H1 (cell line): ENCODE results near the gene TBKBP1. TPM values are rescaled to one million over a fixed set of nuclear protein-coding genes. Genes with fewer than 3 reads are reported as not detected.
A peak's percentile ranks its signal among the peaks of the same experiment; 100 is the strongest.

Experiments used
- CTCF ChIA-PET: fragments of 300-600 bp; sonication (Branson Sonifier 250); formaldehyde crosslinking; loops from one replicate; lab custom pipeline; 2021; ENCODE audit not compliant: partially characterized antibody; lab: Charles Lee
- POLR2A ChIA-PET: fragments of 300-600 bp; sonication (Branson Sonifier 250); formaldehyde crosslinking; loops from one replicate; lab custom pipeline; 2021; ENCODE audit warnings: inconsistent platforms; ENCODE audit not compliant: partially characterized antibody; lab: Charles Lee
- DNase-seq, 2 experiments: peaks; one replicate each; pipeline versions ENCODE4 v3.0.0 to v3.0.0-alpha.2; 2010 to 2022; ENCODE audit warnings: low spot score in 2 of 2, low read depth in 1 of 2, mixed read lengths in 1 of 2
- FAIRE-seq: peaks from 2 replicates; lab custom pipeline; 2011; peaks lifted over from hg19 to GRCh38; lab: Jason Lieb, UNC
- H2AFZ ChIP-seq: 2 replicates; pipeline ENCODE4 v1.8.1; 2012; ENCODE audit warnings: low read length, inconsistent platforms
- H2AK5ac ChIP-seq: 2 replicates; pipeline ENCODE4 v1.6.1; 2013; ENCODE audit warnings: low read depth, low read length
- H2BK120ac ChIP-seq: replicated peaks from 2 replicates; pipeline ENCODE3; 2013; ENCODE audit warnings: low read depth, low read length, inconsistent platforms
- H2BK12ac ChIP-seq: 2 replicates; pipeline ENCODE4 v1.6.1; 2013; ENCODE audit warnings: low read depth, low read length
- H2BK15ac ChIP-seq: 2 replicates; pipeline ENCODE4 v1.6.1; 2013; ENCODE audit warnings: low read length
- H2BK20ac ChIP-seq: 2 replicates; pipeline ENCODE4 v1.6.1; 2013; ENCODE audit warnings: low read length
- H2BK5ac ChIP-seq: 2 replicates; pipeline ENCODE4 v1.6.1; 2013; ENCODE audit warnings: low read depth, low read length
- H3K14ac ChIP-seq: 2 replicates; pipeline ENCODE4 v1.6.1; 2013; ENCODE audit warnings: inconsistent platforms; ENCODE audit not compliant: insufficient read length
- H3K18ac ChIP-seq: 2 replicates; pipeline ENCODE4 v1.6.1; 2013; ENCODE audit warnings: low read length; ENCODE audit errors: extremely low read depth
- H3K23ac ChIP-seq: 2 replicates; pipeline ENCODE4 v1.6.1; 2013; ENCODE audit warnings: inconsistent platforms; ENCODE audit not compliant: insufficient read length
- H3K23me2 ChIP-seq: 2 replicates; pipeline ENCODE4 v1.6.1; 2013; ENCODE audit warnings: low read depth, low read length
- H3K27ac ChIP-seq: 2 replicates; pipeline ENCODE4 v1.6.1; 2011; ENCODE audit warnings: low read depth, low read length, inconsistent platforms
- H3K27me3 ChIP-seq, 4 experiments: replicated peaks in 1 of 4; 1 replicate in 1 of 4; 2 replicates in 3 of 4; pipeline versions ENCODE4 v1.6.1 to v1.8.1; 2011 to 2013; ENCODE audit warnings: low read length in 3 of 4, mild to moderate bottlenecking in 3 of 4, inconsistent platforms in 2 of 4, mixed read lengths in 2 of 4, moderate library complexity in 1 of 4; ENCODE audit not compliant: control insufficient read depth in 3 of 4, insufficient read depth in 3 of 4; ENCODE audit errors: extremely low read depth in 1 of 4
- H3K36me3 ChIP-seq, 4 experiments: 2 replicates each; pipeline versions ENCODE4 v1.6.1 to v1.8.1; 2011 to 2013; ENCODE audit warnings: mild to moderate bottlenecking in 4 of 4, low read length in 3 of 4, moderate library complexity in 2 of 4, control low read depth in 1 of 4, inconsistent platforms in 1 of 4; ENCODE audit not compliant: insufficient read depth in 4 of 4, control insufficient read depth in 2 of 4
- H3K4ac ChIP-seq: replicated peaks from 2 replicates; pipeline ENCODE3; 2013; ENCODE audit warnings: low read length, low read depth, mixed read lengths, inconsistent platforms; ENCODE audit not compliant: insufficient read length
- H3K4me1 ChIP-seq, 4 experiments: replicated peaks in 1 of 4; 1 replicate in 1 of 4; 2 replicates in 3 of 4; pipeline versions ENCODE4 v1.6.1 to v1.8.1; 2011 to 2013; ENCODE audit warnings: low read length in 3 of 4, inconsistent platforms in 2 of 4, mixed read lengths in 1 of 4; ENCODE audit not compliant: insufficient read depth in 4 of 4, control insufficient read depth in 3 of 4
- H3K4me2 ChIP-seq, 2 experiments: 2 replicates each; pipeline versions ENCODE4 v1.6.1 to v1.8.1; 2011 to 2013; ENCODE audit warnings: low read depth in 2 of 2, low read length in 2 of 2, control low read depth in 1 of 2, inconsistent platforms in 1 of 2, mild to moderate bottlenecking in 1 of 2; ENCODE audit not compliant: insufficient read depth in 1 of 2
- H3K4me3 ChIP-seq, 4 experiments: fragments of 200-600, 300-600 bp in 1 of 4; sonication (generic), shearing (Covaris generic), sonication (Bioruptor Twin) in 1 of 4; 2 replicates each; pipeline versions ENCODE4 v1.5.1 to v1.8.1; 2011 to 2016; ENCODE audit warnings: low read length in 4 of 4, low read depth in 3 of 4, control low read depth in 2 of 4, inconsistent platforms in 2 of 4, mild to moderate bottlenecking in 2 of 4, mixed read lengths in 1 of 4, moderate library complexity in 1 of 4; ENCODE audit not compliant: insufficient read depth in 2 of 4; ENCODE audit errors: extremely low read depth in 1 of 4
- H3K56ac ChIP-seq: replicated peaks from 2 replicates; pipeline ENCODE3; 2013; ENCODE audit warnings: low read depth, mild to moderate bottlenecking, mixed read lengths, low read length, inconsistent platforms; ENCODE audit not compliant: insufficient read length
- H3K79me1 ChIP-seq: 2 replicates; pipeline ENCODE4 v1.6.1; 2013; ENCODE audit warnings: low read depth, low read length, control low read depth
- H3K79me2 ChIP-seq, 2 experiments: 2 replicates each; pipeline versions ENCODE4 v1.6.1 to v1.8.1; 2012 to 2013; ENCODE audit warnings: low read length in 2 of 2, mild to moderate bottlenecking in 2 of 2, inconsistent platforms in 1 of 2; ENCODE audit not compliant: insufficient read depth in 2 of 2, control insufficient read depth in 1 of 2
- H3K9ac ChIP-seq, 4 experiments: replicated peaks in 1 of 4; 1 replicate in 1 of 4; 2 replicates in 3 of 4; pipeline versions ENCODE4 v1.6.1 to v1.8.1; 2011 to 2013; ENCODE audit warnings: low read depth in 3 of 4, low read length in 3 of 4, control low read depth in 2 of 4, mild to moderate bottlenecking in 2 of 4, moderate library complexity in 2 of 4, inconsistent platforms in 1 of 4; ENCODE audit errors: extremely low read depth in 1 of 4
- H3K9me3 ChIP-seq, 2 experiments: 2 replicates each; pipeline versions ENCODE4 v1.6.1 to v1.8.1; 2012 to 2013; ENCODE audit warnings: mild to moderate bottlenecking in 2 of 2, moderate library complexity in 2 of 2, control low read depth in 1 of 2, inconsistent platforms in 1 of 2, low read depth in 1 of 2, low read length in 1 of 2, mixed read lengths in 1 of 2; ENCODE audit not compliant: insufficient read depth in 2 of 2
- H4K20me1 ChIP-seq, 2 experiments: replicated peaks in 1 of 2; 2 replicates each; pipeline versions ENCODE3 to v1.8.1; 2011 to 2013; ENCODE audit warnings: inconsistent platforms in 2 of 2, low read length in 2 of 2, mild to moderate bottlenecking in 1 of 2; ENCODE audit not compliant: insufficient read depth in 2 of 2, control insufficient read depth in 1 of 2
- H4K5ac ChIP-seq: 2 replicates; pipeline ENCODE4 v1.6.1; 2013; ENCODE audit warnings: low read length, low read depth, mixed read lengths, inconsistent platforms; ENCODE audit not compliant: insufficient read length
- H4K8ac ChIP-seq: 2 replicates; pipeline ENCODE4 v1.8.0; 2013; ENCODE audit warnings: mild to moderate bottlenecking, moderate library complexity, low read length, inconsistent platforms; ENCODE audit not compliant: insufficient read depth; ENCODE audit errors: extremely low read depth
- H4K91ac ChIP-seq: replicated peaks from 2 replicates; pipeline ENCODE3; 2013; ENCODE audit warnings: low read length, mixed read lengths, inconsistent platforms; ENCODE audit not compliant: insufficient read length
- WGBS, 2 experiments: shearing (Covaris generic) in 1 of 2; methylation state at CpG; one replicate each; pipeline versions ENCODE4 v1.1.6 to v1.1.7; 2013 to 2015; ENCODE audit warnings: low lambda C conversion rate in 2 of 2, mixed read lengths in 2 of 2, inconsistent platforms in 1 of 2, low coverage in 1 of 2, missing lambda C conversion rate in 1 of 2; ENCODE audit not compliant: insufficient replicate concordance in 2 of 2, insufficient coverage in 1 of 2, insufficient read length in 1 of 2; ENCODE audit errors: extremely low coverage in 1 of 2, missing lambda C conversion rate in 1 of 2; 5-methylcytosine and 5-hydroxymethylcytosine counted together
- polyA plus RNA-seq, 7 experiments: library from polyadenylated mRNA; depleted of rRNA in 3 of 7; stranded (reverse) in 5 of 7; unstranded in 2 of 7; fragments of >200 nt in 5 of 7; fragments of 200-250 nt in 2 of 7; gene quantifications; 1 replicate in 5 of 7; 2 replicates in 1 of 7; 4 replicates in 1 of 7; pipeline versions ENCODE4 v1.2.1 to v1.2.3, GENCODE V29; 2011 to 2013; ENCODE audit warnings: missing spikeins in 2 of 7, mixed read lengths in 2 of 7
- total RNA-seq: library from RNA; stranded (reverse); fragmentation: NEBNext Ultra II Directional; extraction: Animal tissue kit (Norgen Biotek cat#: 25700); gene quantifications from 2 replicates; pipeline ENCODE4 v1.2.1, GENCODE V29; 2021
- TF ChIP-seq, protein P1 (sequence below): IDR thresholded peaks from 2 replicates; pipeline ENCODE4 v1.6.1; 2011; ENCODE audit warnings: low read depth, mild to moderate bottlenecking, low read length; ENCODE audit not compliant: insufficient read depth

TBKBP1 gene
- total and polyA plus RNA-seq, 2 of the 8 experiments (the other 6 are each of a cell fraction or from before 2014, with no cell fraction given): 6.3 to 15.1 TPM

DNA sequence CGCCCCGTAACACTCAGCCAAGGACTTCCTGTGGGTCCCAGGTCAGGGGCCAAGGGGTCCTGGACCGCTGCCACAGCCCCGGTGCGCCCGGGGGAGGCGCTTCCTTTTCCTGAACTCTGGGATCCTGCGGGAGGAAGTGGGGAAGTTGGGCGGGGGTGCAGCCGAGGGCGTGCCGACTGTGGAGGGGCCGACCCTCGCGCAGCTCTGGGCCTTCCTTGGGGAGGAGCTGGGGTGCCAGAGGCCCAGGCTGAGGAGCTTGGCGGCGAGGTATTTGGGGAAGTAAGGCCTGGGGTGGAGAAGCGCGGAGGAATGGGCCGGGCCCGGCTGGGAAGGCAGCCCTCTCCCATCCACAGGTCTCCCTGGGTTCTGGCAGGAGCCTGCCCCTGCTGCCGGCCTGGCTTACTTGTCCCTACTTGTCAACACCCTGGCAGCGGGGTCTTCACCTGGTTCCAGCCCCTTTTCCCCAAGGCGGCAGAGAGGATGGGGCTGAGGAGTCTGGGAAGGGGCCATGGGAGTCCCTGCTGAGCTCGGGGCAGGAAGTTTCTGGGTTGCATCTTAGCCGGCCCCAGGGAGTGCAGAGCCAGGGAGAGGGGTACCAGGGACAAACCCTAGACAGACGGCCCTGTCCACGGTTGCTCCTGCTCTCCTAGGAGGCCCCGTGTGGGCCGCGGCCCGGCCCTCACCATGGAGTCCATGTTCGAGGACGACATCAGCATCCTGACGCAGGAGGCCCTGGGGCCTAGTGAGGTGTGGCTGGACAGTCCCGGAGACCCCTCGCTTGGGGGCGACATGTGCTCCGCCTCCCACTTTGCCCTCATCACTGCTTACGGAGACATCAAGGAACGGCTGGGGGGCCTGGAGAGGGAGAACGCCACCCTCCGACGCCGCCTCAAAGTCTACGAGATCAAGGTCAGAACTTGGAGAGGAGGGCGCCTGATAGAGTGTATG is 1.7 kb downstream of the TBKBP1 start:
- Histone ChIP-seq H4K5ac (no peak overlapping the region), H4K8ac (no peak overlapping the region; the same call in 1 of the 2 replicates), H3K14ac (no peak overlapping the region), H2AFZ (no peak overlapping the region), H2BK120ac (no peak overlapping the region), H3K9me3 (no peaks in the 10 kb centered on the region), H3K56ac (peak overlapping the region; percentile 87), H3K4ac (peak overlapping the region; percentile 21), H3K79me2 (no peaks in the 10 kb centered on the region; a peak in 2 of 4 replicates), H3K4me2 (peak overlapping the region; percentile 93 to 96), H4K91ac (no peak overlapping the region), H2AK5ac (peak overlapping the region; percentile 98; the same call in 1 of the 2 replicates), H2BK20ac (no peak overlapping the region), H3K79me1 (no peaks in the 10 kb centered on the region; the same call in 1 of the 2 replicates), H3K27me3 (no peaks in the 10 kb centered on the region; a peak in 1 of 7 replicates), H3K23me2 (peaks cover 14% of the 10 kb centered on the region), H3K9ac (no peak overlapping the region; a peak in 1 of 7 replicates), H3K18ac (peak overlapping the region; percentile 93), H2BK12ac (no peak overlapping the region), H3K23ac (no peak overlapping the region), H3K4me3 (peak overlapping the region; percentile 64 to 82 (median 78)), H3K36me3 (peaks cover 0 to 3% (median 0%) of the 10 kb centered on the region in 4 experiments; a peak in 1 of 8 replicates), H2BK5ac (peak overlapping the region; percentile 92; the same call in 1 of the 2 replicates), H3K4me1 (peaks cover 10 to 22% (median 19%) of the 10 kb centered on the region in 4 experiments), H3K27ac (no peak overlapping the region), H4K20me1 (peaks cover 0 to 3% of the 10 kb centered on the region in 2 experiments), H2BK15ac (no peak overlapping the region)
- DNase-seq: peak in 1 of 2 experiments; percentile 57
- 38% methylated on average over 45 of the region's 47 CpGs; no CpG with 5 or more reads in 1 of the 2 experiments for WGBS, 2 experiments
- CTCF ChIA-PET: interaction anchor here (1.0 to 19.8 kb wide), 5 partner anchors 13 to 106 kb away, joined by 3 to 441 read pairs (median 5); partner anchors contain the start of gene TBX21
- FAIRE-seq: no peak
- POLR2A ChIA-PET: interaction anchor here (0.8 to 41.8 kb wide), 4 partner anchors 13 to 38 kb away, joined by 3 to 1575 read pairs (median 4); partner anchors contain the start of gene KPNB1
- TF ChIP-seq, protein P1, sequence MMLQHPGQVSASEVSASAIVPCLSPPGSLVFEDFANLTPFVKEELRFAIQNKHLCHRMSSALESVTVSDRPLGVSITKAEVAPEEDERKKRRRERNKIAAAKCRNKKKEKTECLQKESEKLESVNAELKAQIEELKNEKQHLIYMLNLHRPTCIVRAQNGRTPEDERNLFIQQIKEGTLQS: no peak
